Measurements from ENCODE around the gene HTR1A. TPM values are rescaled to one million over a fixed set of nuclear protein-coding genes. Genes with fewer than 3 reads are reported as not detected.

HTR1A gene
- not detected in 2 replicates for total RNA-seq

GRCh38 chr5:63962279-63962678 lies at the start of gene HTR1A:
HTR1A (minus strand) TSS chr5:63962445; CDS start chr5:63961719, 726 bp downstream.

Other genes starting within 250 kb of the HTR1A start
- 5.7 and 8.4 TPM in 2 replicates for gene RNF180, start 203.4 kb upstream of the HTR1A start, total RNA-seq